CD4-positive, alpha-beta memory T cell (primary cell): Measurements from ENCODE around the gene HOXD11. TPM values are rescaled to one million over a fixed set of nuclear protein-coding genes. Genes with fewer than 3 reads are reported as not detected.

Experiments
- CTCF ChIA-PET: fragments of 350-600 bp; sonication (Branson Sonifier 250); formaldehyde crosslinking; loops from one replicate; lab custom pipeline; 2021; ENCODE audit warnings: inconsistent platforms; ENCODE audit not compliant: partially characterized antibody; lab: Charles Lee
- POLR2A ChIA-PET: fragments of 350-600 bp; sonication (Branson Sonifier 250); formaldehyde crosslinking; loops from one replicate; lab custom pipeline; 2021; ENCODE audit not compliant: partially characterized antibody; lab: Charles Lee
- DNase-seq, 5 donors: peaks; one replicate each; pipeline versions ENCODE4 v3.0.0 to v3.0.0-alpha.2; 2020 to 2022; ENCODE audit warnings: mixed read lengths in 1 of 5
- H3K27ac ChIP-seq: one replicate; pipeline ENCODE4 v1.7.0; 2013; ENCODE audit warnings: low read depth, low read length
- H3K27me3 ChIP-seq: 2 replicates; pipeline ENCODE4 v1.7.0; 2013; ENCODE audit warnings: mild to moderate bottlenecking, low read length, moderate library complexity; ENCODE audit not compliant: insufficient read depth
- H3K36me3 ChIP-seq: 2 replicates; pipeline ENCODE4 v1.7.0; 2013; ENCODE audit warnings: mild to moderate bottlenecking, low read length, moderate library complexity; ENCODE audit not compliant: insufficient read depth
- H3K4me1 ChIP-seq: 2 replicates; pipeline ENCODE4 v1.7.0; 2013; ENCODE audit warnings: mild to moderate bottlenecking, low read length, moderate library complexity; ENCODE audit not compliant: insufficient read depth
- H3K4me3 ChIP-seq, 2 donors: one replicate each; pipeline ENCODE4 v1.7.0; 2013; ENCODE audit warnings: low read length in 2 of 2, mild to moderate bottlenecking in 1 of 2
- H3K9me3 ChIP-seq, 2 donors: one replicate each; pipeline ENCODE4 v1.7.0; 2013; ENCODE audit warnings: low read length in 2 of 2, control low read depth in 1 of 2; ENCODE audit not compliant: control insufficient read depth in 1 of 2
- H3K27ac Mint-ChIP-seq, 7 donors: one replicate each; pipeline ENCODE4 v1.8.0; 2020 to 2021; ENCODE audit warnings: mixed read lengths in 7 of 7, mild to moderate bottlenecking in 6 of 7, inconsistent platforms in 3 of 7, moderate library complexity in 3 of 7
- H3K27me3 Mint-ChIP-seq, 2 donors: one replicate each; pipeline ENCODE4 v1.8.0; 2020 to 2021; ENCODE audit warnings: mixed read lengths in 2 of 2
- H3K36me3 Mint-ChIP-seq, 2 donors: one replicate each; pipeline ENCODE4 v1.8.0; 2020 to 2021; ENCODE audit warnings: mixed read lengths in 2 of 2, inconsistent platforms in 1 of 2, mild to moderate bottlenecking in 1 of 2
- H3K4me1 Mint-ChIP-seq, 4 donors: one replicate each; pipeline ENCODE4 v1.8.0; 2020 to 2021; ENCODE audit warnings: mixed read lengths in 4 of 4, mild to moderate bottlenecking in 1 of 4
- H3K4me3 Mint-ChIP-seq, 8 donors: one replicate each; pipeline ENCODE4 v1.8.0; 2020 to 2021; ENCODE audit warnings: mixed read lengths in 8 of 8, mild to moderate bottlenecking in 7 of 8, moderate library complexity in 6 of 8, inconsistent platforms in 3 of 8
- H3K9me3 Mint-ChIP-seq, 8 donors: one replicate each; pipeline ENCODE4 v1.8.0; 2020 to 2021; ENCODE audit warnings: mixed read lengths in 8 of 8, mild to moderate bottlenecking in 5 of 8, inconsistent platforms in 3 of 8, moderate library complexity in 1 of 8
- intact Hi-C: fragments of 100-400 bp; cut with micrococcal nuclease; formaldehyde crosslinking; loops from one replicate; pipeline ENCODE4 v1.15.1; 2023
- polyA plus RNA-seq, 2 donors: library from polyadenylated mRNA; unstranded; fragments of 300-500 nt; fragmentation: Illumina TruSeq; gene quantifications; one replicate each; pipeline ENCODE4 v1.2.3, GENCODE V29; 2021
- total RNA-seq, 2 experiments: library from RNA; stranded (reverse); gene quantifications; one replicate each; pipeline ENCODE4 v1.2.3, GENCODE V29; 2021

HOXD11 gene
- total and polyA plus RNA-seq, 4 experiments from 2014 or later, result not detected

- Histone ChIP-seq H3K36me3 (no peaks in the 10 kb centered on the region), H3K27ac (no peak overlapping the region), H3K27me3 (peaks cover 71% of the 10 kb centered on the region), H3K9me3 (no peaks in the 10 kb centered on the region), H3K4me3 (no peak overlapping the region), H3K4me1 (peaks cover 4% of the 10 kb centered on the region)
- H3K9me3 Mint-ChIP-seq, result peaks cover 0 to 13% (median 4%) of the 10 kb centered on the region in 8 donors
- no peak for DNase-seq
- H3K36me3 Mint-ChIP-seq, result no peaks in the 10 kb centered on the region
- intact Hi-C loops, result no loop called here
- CTCF ChIA-PET, result interaction anchor here (1.6 to 2.4 kb wide), 2 partner anchors 24 to 415 kb away, joined by 3 to 6 read pairs; no protein-coding TSS in a partner anchor
- H3K27me3 Mint-ChIP-seq, result peaks cover 73 to 74% of the 10 kb centered on the region in 2 donors
- POLR2A ChIA-PET, result no interaction called here
- H3K27ac Mint-ChIP-seq, result peak overlapping the region in 1 of 7 donors; percentile 75
- H3K4me1 Mint-ChIP-seq, result peaks cover 6 to 37% (median 19%) of the 10 kb centered on the region in 4 donors
- no peak overlapping the region for H3K4me3 Mint-ChIP-seq
Observed at GRCh38 chr2:176103194-176103593, 3.9 kb upstream of the HOXD11 start.

- CTCF ChIA-PET, result no interaction called here
- Mint-ChIP-seq H3K36me3 (no peaks in the 10 kb centered on the region), H3K9me3 (peaks cover 0 to 18% (median 6%) of the 10 kb centered on the region in 8 donors), H3K4me1 (peaks cover 7 to 42% (median 21%) of the 10 kb centered on the region in 4 donors), H3K4me3 (peak overlapping the region in 2 of 8 donors; percentile 10 to 13), H3K27ac (peak overlapping the region in 2 of 7 donors; percentile 35 to 75), H3K27me3 (peaks cover 72 to 75% of the 10 kb centered on the region in 2 donors)
- no peaks in the 10 kb centered on the region for H3K36me3 ChIP-seq
- peaks cover 65% of the 10 kb centered on the region for H3K27me3 ChIP-seq
- intact Hi-C loops, result no loop called here
- H3K9me3 ChIP-seq, result no peaks in the 10 kb centered on the region
- peaks cover 4% of the 10 kb centered on the region for H3K4me1 ChIP-seq
- no peak overlapping the region for H3K27ac ChIP-seq
- H3K4me3 ChIP-seq, result no peak overlapping the region
- POLR2A ChIA-PET, result no interaction called here
- DNase-seq, result no peak
Observed at GRCh38 chr2:176103742-176104315, 3.3 kb upstream of the HOXD11 start.

- Histone ChIP-seq H3K9me3 (no peaks in the 10 kb centered on the region), H3K27me3 (peaks cover 64% of the 10 kb centered on the region), H3K4me1 (peaks cover 4% of the 10 kb centered on the region), H3K4me3 (no peak overlapping the region), H3K27ac (no peak overlapping the region), H3K36me3 (no peaks in the 10 kb centered on the region)
- H3K27ac Mint-ChIP-seq, result peak overlapping the region in 2 of 7 donors; percentile 35 to 75
- no peak for DNase-seq
- H3K4me1 Mint-ChIP-seq, result peaks cover 10 to 43% (median 26%) of the 10 kb centered on the region in 4 donors
- intact Hi-C loops, result no loop called here
- ChIA-PET CTCF (no interaction called here), POLR2A (no interaction called here)
- H3K27me3 Mint-ChIP-seq, result peaks cover 73 to 75% of the 10 kb centered on the region in 2 donors
- no peaks in the 10 kb centered on the region for H3K36me3 Mint-ChIP-seq
- H3K9me3 Mint-ChIP-seq, result peaks cover 0 to 21% (median 11%) of the 10 kb centered on the region in 8 donors
- H3K4me3 Mint-ChIP-seq, result peak overlapping the region in 2 of 8 donors; percentile 13 to 43
Observed at GRCh38 chr2:176104316-176105077, 2.6 kb upstream of the HOXD11 start.

- peaks cover 78 to 79% of the 10 kb centered on the region in 2 donors for H3K27me3 Mint-ChIP-seq
- peak overlapping the region in 2 of 7 donors; percentile 30 to 75 for H3K27ac Mint-ChIP-seq
- no peak overlapping the region for H3K4me3 ChIP-seq
- no peak for DNase-seq
- peaks cover 4% of the 10 kb centered on the region for H3K4me1 ChIP-seq
- H3K9me3 Mint-ChIP-seq, result peaks cover 0 to 25% (median 16%) of the 10 kb centered on the region in 8 donors
- no peaks in the 10 kb centered on the region for H3K36me3 ChIP-seq
- no peaks in the 10 kb centered on the region for H3K9me3 ChIP-seq
- ChIA-PET POLR2A (no interaction called here), CTCF (no interaction called here)
- H3K27me3 ChIP-seq, result peaks cover 70% of the 10 kb centered on the region
- H3K27ac ChIP-seq, result no peak overlapping the region
- intact Hi-C loops, result no loop called here
- peaks cover 10 to 44% (median 28%) of the 10 kb centered on the region in 4 donors for H3K4me1 Mint-ChIP-seq
- peak overlapping the region in 4 of 8 donors; percentile 7 to 79 (median 52) for H3K4me3 Mint-ChIP-seq
- no peaks in the 10 kb centered on the region for H3K36me3 Mint-ChIP-seq
Observed at GRCh38 chr2:176105078-176105729, 1.9 kb upstream of the HOXD11 start.

GRCh38 chr2:176105730-176106580 lies 1.1 kb upstream of the HOXD11 start:
- intact Hi-C loops, result no loop called here
- Mint-ChIP-seq H3K27ac (peak overlapping the region in 4 of 7 donors; percentile 12 to 93 (median 78)), H3K27me3 (peaks cover 77 to 78% of the 10 kb centered on the region in 2 donors), H3K36me3 (no peaks in the 10 kb centered on the region), H3K9me3 (peaks cover 0 to 22% (median 17%) of the 10 kb centered on the region in 8 donors), H3K4me3 (peak overlapping the region; percentile 63 to 84 (median 77)), H3K4me1 (peaks cover 10 to 44% (median 28%) of the 10 kb centered on the region in 4 donors)
- Histone ChIP-seq H3K36me3 (no peaks in the 10 kb centered on the region), H3K27ac (no peak overlapping the region), H3K4me3 (no peak overlapping the region), H3K4me1 (peaks cover 4% of the 10 kb centered on the region), H3K27me3 (peaks cover 73% of the 10 kb centered on the region), H3K9me3 (no peaks in the 10 kb centered on the region)
- DNase-seq, result no peak
- ChIA-PET POLR2A (no interaction called here), CTCF (no interaction called here)

- H3K9me3 ChIP-seq, result no peaks in the 10 kb centered on the region
- Mint-ChIP-seq H3K27ac (peak overlapping the region in 1 of 7 donors; percentile 63), H3K4me1 (peaks cover 10 to 48% (median 28%) of the 10 kb centered on the region in 4 donors), H3K36me3 (no peaks in the 10 kb centered on the region), H3K9me3 (peaks cover 0 to 28% (median 21%) of the 10 kb centered on the region in 8 donors), H3K27me3 (peaks cover 73 to 76% of the 10 kb centered on the region in 2 donors), H3K4me3 (no peak overlapping the region)
- CTCF ChIA-PET, result no interaction called here
- intact Hi-C loops, result no loop called here
- no peaks in the 10 kb centered on the region for H3K36me3 ChIP-seq
- H3K27ac ChIP-seq, result no peak overlapping the region
- H3K4me3 ChIP-seq, result no peak overlapping the region
- no peak for DNase-seq
- H3K27me3 ChIP-seq, result peaks cover 77% of the 10 kb centered on the region
- peaks cover 10% of the 10 kb centered on the region for H3K4me1 ChIP-seq
- POLR2A ChIA-PET, result no interaction called here
Observed at GRCh38 chr2:176107731-176108181, 676 bp downstream of the HOXD11 start.
